Trophoblast cell (in vitro differentiated cells and primary cell): ENCODE measurements around the gene IL10RB.
"Not testable (repeated sequence)": the region's sequence is repeated elsewhere in the genome, so short reads cannot be mapped to it uniquely, and the experiment has no call there.

ENCODE experiments used
- DNase-seq, 2 donors: peaks; one replicate each; pipeline ENCODE4 v3.0.0-alpha.2; 2016
- H2AFZ ChIP-seq: 2 replicates; pipeline ENCODE4 v1.6.1; 2013; ENCODE audit warnings: low read length, moderate library complexity, mild to moderate bottlenecking; ENCODE audit not compliant: insufficient read depth, poor library complexity
- H2AK5ac ChIP-seq: 2 replicates; pipeline ENCODE4 v1.6.1; 2013; ENCODE audit warnings: mild to moderate bottlenecking, low read length
- H2BK120ac ChIP-seq: 2 replicates; pipeline ENCODE4 v1.6.1; 2013; ENCODE audit warnings: low read length, mild to moderate bottlenecking, moderate library complexity; ENCODE audit not compliant: insufficient read depth, poor library complexity
- H2BK12ac ChIP-seq: 2 replicates; pipeline ENCODE4 v1.6.1; 2013; ENCODE audit warnings: mild to moderate bottlenecking, low read length, moderate library complexity
- H2BK5ac ChIP-seq: 2 replicates; pipeline ENCODE4 v1.6.1; 2013; ENCODE audit warnings: low read length, low read depth, moderate library complexity, mild to moderate bottlenecking; ENCODE audit not compliant: poor library complexity
- H3K14ac ChIP-seq: 2 replicates; pipeline ENCODE4 v1.6.1; 2013; ENCODE audit warnings: mild to moderate bottlenecking, low read length
- H3K18ac ChIP-seq: 2 replicates; pipeline ENCODE4 v1.6.1; 2013; ENCODE audit warnings: mild to moderate bottlenecking, low read length
- H3K23ac ChIP-seq: 2 replicates; pipeline ENCODE4 v1.6.1; 2013; ENCODE audit warnings: low read length
- H3K27ac ChIP-seq: 2 replicates; pipeline ENCODE4 v1.5.1; 2013; ENCODE audit warnings: low read depth, mild to moderate bottlenecking, inconsistent platforms, low read length, moderate library complexity
- H3K27me3 ChIP-seq: 2 replicates; pipeline ENCODE4 v1.6.1; 2013; ENCODE audit warnings: inconsistent platforms, mild to moderate bottlenecking, low read length, moderate library complexity; ENCODE audit not compliant: insufficient read depth
- H3K36me3 ChIP-seq, 2 experiments: 1 replicate in 1 of 2; 2 replicates in 1 of 2; pipeline ENCODE4 v1.6.1; 2013; ENCODE audit warnings: low read length in 2 of 2, mild to moderate bottlenecking in 2 of 2, moderate library complexity in 1 of 2; ENCODE audit not compliant: insufficient read depth in 2 of 2, control insufficient read depth in 1 of 2
- H3K4ac ChIP-seq: 2 replicates; pipeline ENCODE4 v1.6.1; 2013; ENCODE audit warnings: low read depth, mild to moderate bottlenecking, low read length, moderate library complexity
- H3K4me1 ChIP-seq, 2 experiments: 1 replicate in 1 of 2; 2 replicates in 1 of 2; pipeline ENCODE4 v1.6.1; 2013; ENCODE audit warnings: low read length in 2 of 2, mild to moderate bottlenecking in 2 of 2, moderate library complexity in 1 of 2; ENCODE audit not compliant: insufficient read depth in 2 of 2, control insufficient read depth in 1 of 2
- H3K4me2 ChIP-seq: 2 replicates; pipeline ENCODE4 v1.6.1; 2013; ENCODE audit warnings: inconsistent platforms, mild to moderate bottlenecking, low read length, moderate library complexity
- H3K4me3 ChIP-seq: 2 replicates; pipeline ENCODE4 v1.5.1; 2013; ENCODE audit warnings: mild to moderate bottlenecking, low read depth, low read length, inconsistent platforms
- H3K79me1 ChIP-seq: one replicate; pipeline ENCODE4 v1.6.1; 2013; ENCODE audit warnings: low read length
- H3K79me2 ChIP-seq: 2 replicates; pipeline ENCODE4 v1.6.1; 2013; ENCODE audit warnings: low read length, mild to moderate bottlenecking; ENCODE audit not compliant: control insufficient read depth, insufficient read depth, poor library complexity
- H3K9ac ChIP-seq: 2 replicates; pipeline ENCODE4 v1.6.1; 2013; ENCODE audit warnings: mild to moderate bottlenecking, low read length
- H3K9me3 ChIP-seq: 2 replicates; pipeline ENCODE4 v1.6.1; 2013; ENCODE audit warnings: low read depth, mild to moderate bottlenecking, control low read depth, inconsistent platforms, low read length; ENCODE audit not compliant: insufficient read depth
- H4K12ac ChIP-seq: 2 replicates; pipeline ENCODE4 v1.6.1; 2013; ENCODE audit warnings: low read depth, mild to moderate bottlenecking, low read length, moderate library complexity
- H4K8ac ChIP-seq: 2 replicates; pipeline ENCODE4 v1.6.1; 2013; ENCODE audit warnings: low read depth, mild to moderate bottlenecking, low read length, moderate library complexity
- H4K91ac ChIP-seq: one replicate; pipeline ENCODE4 v1.6.1; 2013; ENCODE audit warnings: low read depth, mild to moderate bottlenecking, low read length, moderate library complexity
- WGBS: extraction: QIAGEN DNeasy Blood & Tissue Kit; methylation state at CpG from one replicate; pipeline ENCODE4 v1.1.7; 2013; ENCODE audit warnings: missing lambda C conversion rate; ENCODE audit not compliant: insufficient read length, insufficient coverage; ENCODE audit errors: extremely low coverage; 5-methylcytosine and 5-hydroxymethylcytosine counted together

Gene IL10RB

GRCh38 chr21:33251119-33251518 lies 15.0 kb upstream of the IL10RB start:
- H3K27ac ChIP-seq: no peak overlapping the region
- no CpG with 5 or more reads among the region's 2 CpGs for WGBS

GRCh38 chr21:33253382-33253781 lies 12.8 kb upstream of the IL10RB start:
- not testable (repeated sequence) for H2BK120ac ChIP-seq, H3K79me1 ChIP-seq, H3K27me3 ChIP-seq, H3K4me2 ChIP-seq, H2BK12ac ChIP-seq, H4K8ac ChIP-seq, H3K4me1 ChIP-seq, H4K91ac ChIP-seq, H3K79me2 ChIP-seq, H3K18ac ChIP-seq, H4K12ac ChIP-seq, H3K27ac ChIP-seq, H3K9ac ChIP-seq, H3K4me3 ChIP-seq, H2BK5ac ChIP-seq, H3K9me3 ChIP-seq, H3K23ac ChIP-seq, H2AFZ ChIP-seq, H3K4ac ChIP-seq, H2AK5ac ChIP-seq, H3K14ac ChIP-seq, DNase-seq
- WGBS: no CpG with 5 or more reads among the region's 6 CpGs
- peaks cover 7 to 18% of the 10 kb centered on the region in 2 experiments for H3K36me3 ChIP-seq

More at GRCh38 chr21:33251119-33251518, 15.0 kb upstream of the IL10RB start:
- H3K18ac ChIP-seq: no peak overlapping the region
- H4K12ac ChIP-seq: no peak overlapping the region
- H3K9ac ChIP-seq: no peak overlapping the region
- H4K91ac ChIP-seq: no peak overlapping the region
- no peaks in the 10 kb centered on the region for H3K79me1 ChIP-seq
- no peaks in the 10 kb centered on the region for H3K79me2 ChIP-seq
- H3K4me3 ChIP-seq: no peak overlapping the region
- H3K4ac ChIP-seq: no peak overlapping the region
- H3K4me2 ChIP-seq: no peak overlapping the region
- H3K9me3 ChIP-seq: no peaks in the 10 kb centered on the region
- DNase-seq: no peak
- no peak overlapping the region for H2BK5ac ChIP-seq
- no peak overlapping the region for H3K23ac ChIP-seq
- no peak overlapping the region for H3K14ac ChIP-seq
- no peaks in the 10 kb centered on the region for H3K27me3 ChIP-seq
- H3K4me1 ChIP-seq: no peaks in the 10 kb centered on the region
- H2AK5ac ChIP-seq: no peak overlapping the region
- no peak overlapping the region for H2BK120ac ChIP-seq
- peaks cover 8 to 19% of the 10 kb centered on the region in 2 experiments for H3K36me3 ChIP-seq
- H2BK12ac ChIP-seq: no peak overlapping the region
- no peak overlapping the region for H2AFZ ChIP-seq
- H4K8ac ChIP-seq: no peak overlapping the region

GRCh38 chr21:33254766-33255165 lies 11.4 kb upstream of the IL10RB start:
- Histone ChIP-seq H3K4ac (no peak overlapping the region), H3K4me1 (no peaks in the 10 kb centered on the region), H3K18ac (no peak overlapping the region), H2AK5ac (no peak overlapping the region), H3K23ac (no peak overlapping the region), H3K27me3 (no peaks in the 10 kb centered on the region), H2BK120ac (no peak overlapping the region), H2BK5ac (no peak overlapping the region), H4K12ac (no peak overlapping the region), H3K9ac (no peak overlapping the region), H3K27ac (no peak overlapping the region), H4K8ac (no peak overlapping the region), H3K14ac (no peak overlapping the region), H3K79me1 (no peaks in the 10 kb centered on the region), H4K91ac (no peak overlapping the region), H3K4me2 (no peak overlapping the region), H2AFZ (no peak overlapping the region), H3K36me3 (peaks cover 5 to 15% of the 10 kb centered on the region in 2 experiments), H3K4me3 (no peak overlapping the region), H3K79me2 (no peaks in the 10 kb centered on the region), H2BK12ac (no peak overlapping the region), H3K9me3 (peaks cover 7% of the 10 kb centered on the region)
- no peak for DNase-seq
- no CpG with 5 or more reads among the region's 5 CpGs for WGBS

GRCh38 chr21:33255404-33255803 lies 10.8 kb upstream of the IL10RB start:
- no peak for DNase-seq

More at GRCh38 chr21:33255404-33255803, 10.8 kb upstream of the IL10RB start:
- H2AFZ ChIP-seq: no peak overlapping the region
- H4K91ac ChIP-seq: no peak overlapping the region
- no peak overlapping the region for H2AK5ac ChIP-seq
- peaks cover 5 to 14% of the 10 kb centered on the region in 2 experiments for H3K36me3 ChIP-seq
- H2BK120ac ChIP-seq: no peak overlapping the region
- WGBS: no CpG with 5 or more reads among the region's 1 CpG
- H3K9ac ChIP-seq: no peak overlapping the region
- H3K23ac ChIP-seq: no peak overlapping the region
- no peaks in the 10 kb centered on the region for H3K27me3 ChIP-seq
- H3K4ac ChIP-seq: no peak overlapping the region
- no peak overlapping the region for H3K27ac ChIP-seq
- H3K9me3 ChIP-seq: peaks cover 7% of the 10 kb centered on the region
- H3K79me2 ChIP-seq: no peaks in the 10 kb centered on the region
- H3K18ac ChIP-seq: no peak overlapping the region
- H4K8ac ChIP-seq: no peak overlapping the region
- H3K14ac ChIP-seq: no peak overlapping the region
- no peaks in the 10 kb centered on the region for H3K79me1 ChIP-seq
- H2BK12ac ChIP-seq: no peak overlapping the region
- no peaks in the 10 kb centered on the region for H3K4me1 ChIP-seq
- no peak overlapping the region for H3K4me3 ChIP-seq
- H2BK5ac ChIP-seq: no peak overlapping the region
- H3K4me2 ChIP-seq: no peak overlapping the region
- H4K12ac ChIP-seq: no peak overlapping the region
